Adrenal gland (tissue), 5 donors: ENCODE results near the gene MTUS2.

Experiments used
- POLR2A ChIP-seq, 2 donors: fragments of 450-650 bp; IDR thresholded peaks; one replicate each; pipeline ENCODE4 v1.6.1; 2017; ENCODE audit warnings: antibody characterized with exemption in 2 of 2, mild to moderate bottlenecking in 2 of 2, moderate library complexity in 1 of 2
- TF ChIP-seq, protein P1 (sequence below), 6 experiments: fragments of 450-650 bp in 4 of 6; fragments of 200-600 bp in 2 of 6; sonication (generic) in 1 of 6; IDR thresholded peaks; 1 replicate in 5 of 6; 2 replicates in 1 of 6; pipeline versions ENCODE4 v1.5.1 to v1.8.0; 2016 to 2021; ENCODE audit warnings: antibody characterized with exemption in 6 of 6, mild to moderate bottlenecking in 2 of 6, moderate library complexity in 1 of 6
- donor health status: DM: no; HTN: no; CAD: no.

DNA sequence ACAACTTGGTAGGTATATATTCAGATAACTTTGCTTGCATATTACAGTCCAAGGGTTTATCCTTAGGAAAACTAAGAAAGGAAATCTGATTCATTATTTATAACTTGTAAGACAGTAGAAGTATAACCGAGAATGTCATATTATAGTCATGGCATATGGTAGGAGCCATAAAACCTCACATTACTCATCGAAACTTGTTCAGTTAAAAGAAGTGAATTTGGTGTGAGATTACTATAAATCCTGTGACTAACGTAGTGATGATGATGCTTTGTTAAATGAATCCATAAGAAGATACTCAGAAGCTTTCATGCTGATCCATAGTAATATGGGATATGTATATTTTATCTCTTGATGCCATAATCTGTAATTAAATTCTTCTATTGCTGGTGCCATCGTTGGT lies 57.3 kb downstream of the MTUS2 start:
- TF ChIP-seq POLR2A (IDR thresholded peaks at IDR 0.05): no peak
- TF ChIP-seq, protein P1, sequence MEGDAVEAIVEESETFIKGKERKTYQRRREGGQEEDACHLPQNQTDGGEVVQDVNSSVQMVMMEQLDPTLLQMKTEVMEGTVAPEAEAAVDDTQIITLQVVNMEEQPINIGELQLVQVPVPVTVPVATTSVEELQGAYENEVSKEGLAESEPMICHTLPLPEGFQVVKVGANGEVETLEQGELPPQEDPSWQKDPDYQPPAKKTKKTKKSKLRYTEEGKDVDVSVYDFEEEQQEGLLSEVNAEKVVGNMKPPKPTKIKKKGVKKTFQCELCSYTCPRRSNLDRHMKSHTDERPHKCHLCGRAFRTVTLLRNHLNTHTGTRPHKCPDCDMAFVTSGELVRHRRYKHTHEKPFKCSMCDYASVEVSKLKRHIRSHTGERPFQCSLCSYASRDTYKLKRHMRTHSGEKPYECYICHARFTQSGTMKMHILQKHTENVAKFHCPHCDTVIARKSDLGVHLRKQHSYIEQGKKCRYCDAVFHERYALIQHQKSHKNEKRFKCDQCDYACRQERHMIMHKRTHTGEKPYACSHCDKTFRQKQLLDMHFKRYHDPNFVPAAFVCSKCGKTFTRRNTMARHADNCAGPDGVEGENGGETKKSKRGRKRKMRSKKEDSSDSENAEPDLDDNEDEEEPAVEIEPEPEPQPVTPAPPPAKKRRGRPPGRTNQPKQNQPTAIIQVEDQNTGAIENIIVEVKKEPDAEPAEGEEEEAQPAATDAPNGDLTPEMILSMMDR (IDR thresholded peaks at IDR 0.05): no peak
